Measurements from ENCODE around the gene KIF14.
"Not testable (repeated sequence)": the region's sequence is repeated elsewhere in the genome, so short reads cannot be mapped to it uniquely, and the experiment has no call there.

The KIF14 gene

DNA sequence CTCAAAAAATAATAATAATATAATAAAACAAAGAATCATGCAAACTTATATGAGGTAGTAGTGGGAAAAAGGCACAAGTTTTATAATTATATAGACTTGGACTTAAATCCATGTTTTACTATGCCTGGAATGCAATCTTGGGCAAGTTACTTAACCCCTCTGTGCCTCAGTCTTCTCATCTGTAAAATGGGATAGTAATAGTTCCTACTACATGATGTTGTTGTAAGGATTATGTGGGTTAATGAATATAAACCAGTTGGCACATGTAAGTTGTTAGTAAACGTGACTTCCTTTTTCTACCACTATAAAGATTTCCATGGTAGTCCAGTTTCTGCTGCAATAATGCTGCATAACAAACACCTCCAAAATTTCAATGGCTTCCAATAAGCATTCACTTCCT is 10.8 kb upstream of the KIF14 start:
- TF ChIP-seq, protein P1, sequence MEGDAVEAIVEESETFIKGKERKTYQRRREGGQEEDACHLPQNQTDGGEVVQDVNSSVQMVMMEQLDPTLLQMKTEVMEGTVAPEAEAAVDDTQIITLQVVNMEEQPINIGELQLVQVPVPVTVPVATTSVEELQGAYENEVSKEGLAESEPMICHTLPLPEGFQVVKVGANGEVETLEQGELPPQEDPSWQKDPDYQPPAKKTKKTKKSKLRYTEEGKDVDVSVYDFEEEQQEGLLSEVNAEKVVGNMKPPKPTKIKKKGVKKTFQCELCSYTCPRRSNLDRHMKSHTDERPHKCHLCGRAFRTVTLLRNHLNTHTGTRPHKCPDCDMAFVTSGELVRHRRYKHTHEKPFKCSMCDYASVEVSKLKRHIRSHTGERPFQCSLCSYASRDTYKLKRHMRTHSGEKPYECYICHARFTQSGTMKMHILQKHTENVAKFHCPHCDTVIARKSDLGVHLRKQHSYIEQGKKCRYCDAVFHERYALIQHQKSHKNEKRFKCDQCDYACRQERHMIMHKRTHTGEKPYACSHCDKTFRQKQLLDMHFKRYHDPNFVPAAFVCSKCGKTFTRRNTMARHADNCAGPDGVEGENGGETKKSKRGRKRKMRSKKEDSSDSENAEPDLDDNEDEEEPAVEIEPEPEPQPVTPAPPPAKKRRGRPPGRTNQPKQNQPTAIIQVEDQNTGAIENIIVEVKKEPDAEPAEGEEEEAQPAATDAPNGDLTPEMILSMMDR (IDR thresholded peaks at IDR 0.05; ENCODE audit: low read depth, low read length, missing control alignments): no peak
- no peak overlapping the region for H3K4me3 ChIP-seq (ENCODE audit: low read depth, low read length)
- DNase-seq (ENCODE audit: low read depth): no peak

DNA sequence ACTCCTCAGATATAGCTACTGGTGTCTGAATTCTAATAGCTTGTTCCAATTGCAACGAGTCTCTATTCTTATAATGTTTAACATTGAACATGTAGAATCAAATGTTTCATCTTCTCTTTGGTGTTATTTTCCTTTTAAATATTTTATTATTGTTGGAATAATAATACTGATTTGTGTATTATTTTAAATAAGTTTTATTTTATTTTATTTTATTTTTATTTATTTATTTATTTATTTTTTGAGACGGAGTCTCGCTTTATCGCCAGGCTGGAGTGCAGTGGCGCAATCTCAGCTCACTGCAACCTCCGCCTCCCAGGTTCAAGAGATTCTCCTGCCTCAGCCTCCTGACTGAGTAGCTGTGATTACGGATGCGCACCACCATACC is 10.0 kb upstream of the KIF14 start:
- not testable (repeated sequence) for DNase-seq (ENCODE audit: low read depth)

DNA sequence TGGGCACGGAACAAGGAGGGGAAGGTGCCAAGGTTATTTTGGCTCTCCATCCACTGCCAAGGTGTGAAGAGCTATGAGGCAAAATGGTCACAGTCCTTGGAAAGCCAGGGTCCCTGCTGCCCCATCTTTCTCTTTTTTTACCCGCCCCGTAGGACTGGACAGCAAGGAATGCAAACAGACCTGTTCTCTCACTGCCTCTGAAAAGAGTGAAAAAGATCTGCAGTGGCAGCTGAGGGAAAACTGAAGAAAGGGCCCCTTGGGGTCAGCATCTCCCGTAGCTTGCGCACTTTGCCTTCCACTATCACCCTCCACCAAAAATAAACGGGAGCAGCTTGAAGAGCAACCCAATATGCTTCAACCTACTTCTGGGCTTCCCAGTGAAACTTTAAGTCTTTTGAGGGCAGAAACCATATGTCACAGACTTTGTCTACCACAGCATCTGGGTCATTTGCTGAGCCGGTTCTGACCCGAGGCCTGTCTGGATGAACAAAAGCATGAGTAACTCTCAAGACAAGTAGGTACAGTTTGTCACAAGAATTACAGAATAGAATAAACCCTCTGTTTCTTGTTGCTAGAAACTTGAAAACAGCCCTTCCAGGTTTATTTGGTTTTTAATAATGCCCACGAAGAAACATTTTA is 9.4 kb upstream of the KIF14 start:
- no peak for DNase-seq (ENCODE audit: low read depth)
- TF ChIP-seq, protein P1 (IDR thresholded peaks at IDR 0.05; ENCODE audit: low read depth, low read length, missing control alignments): no peak
- no peak overlapping the region for H3K4me3 ChIP-seq (ENCODE audit: low read depth, low read length)

More for the DNA sequence above, 10.0 kb upstream of the KIF14 start:
- not testable (repeated sequence) for H3K4me3 ChIP-seq (ENCODE audit: low read depth, low read length)

DNA sequence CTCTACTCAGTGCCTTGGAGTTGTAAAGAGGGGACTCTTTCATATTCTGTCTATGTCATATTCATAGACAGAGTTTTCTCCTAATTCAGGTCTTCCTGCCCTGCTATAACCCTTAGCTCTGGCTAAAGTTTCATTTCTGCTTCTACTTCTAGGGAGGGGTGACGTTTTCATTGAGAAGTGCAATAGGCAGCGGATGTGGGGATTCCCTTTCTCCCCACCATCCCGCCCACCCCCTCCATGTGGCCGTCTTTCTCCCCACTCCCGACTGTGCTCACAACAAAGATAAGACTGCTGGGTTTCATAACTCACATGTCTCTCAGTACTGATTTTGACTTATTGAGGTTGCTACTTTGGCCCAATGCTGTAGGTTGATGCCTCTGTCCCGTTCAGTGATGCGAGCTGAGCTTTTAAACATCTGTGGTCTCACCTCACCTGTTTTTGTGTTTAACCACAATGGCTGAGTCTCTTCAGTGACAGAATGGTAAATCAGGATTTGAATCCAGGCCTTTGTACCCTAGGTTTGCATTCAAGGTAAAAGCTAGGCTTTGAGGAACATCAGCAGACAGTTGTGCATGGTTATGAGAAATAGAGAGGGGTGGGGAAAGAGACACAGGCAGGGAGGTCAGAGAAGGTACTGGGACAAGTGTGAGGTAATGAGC is 7.8 kb upstream of the KIF14 start:
- H3K4me3 ChIP-seq (ENCODE audit: low read depth, low read length): peak overlapping the region; percentile 46
- peak; percentile 78 for DNase-seq (ENCODE audit: low read depth)
- TF ChIP-seq, protein P1 (IDR thresholded peaks at IDR 0.05; ENCODE audit: low read depth, low read length, missing control alignments): no peak

DNA sequence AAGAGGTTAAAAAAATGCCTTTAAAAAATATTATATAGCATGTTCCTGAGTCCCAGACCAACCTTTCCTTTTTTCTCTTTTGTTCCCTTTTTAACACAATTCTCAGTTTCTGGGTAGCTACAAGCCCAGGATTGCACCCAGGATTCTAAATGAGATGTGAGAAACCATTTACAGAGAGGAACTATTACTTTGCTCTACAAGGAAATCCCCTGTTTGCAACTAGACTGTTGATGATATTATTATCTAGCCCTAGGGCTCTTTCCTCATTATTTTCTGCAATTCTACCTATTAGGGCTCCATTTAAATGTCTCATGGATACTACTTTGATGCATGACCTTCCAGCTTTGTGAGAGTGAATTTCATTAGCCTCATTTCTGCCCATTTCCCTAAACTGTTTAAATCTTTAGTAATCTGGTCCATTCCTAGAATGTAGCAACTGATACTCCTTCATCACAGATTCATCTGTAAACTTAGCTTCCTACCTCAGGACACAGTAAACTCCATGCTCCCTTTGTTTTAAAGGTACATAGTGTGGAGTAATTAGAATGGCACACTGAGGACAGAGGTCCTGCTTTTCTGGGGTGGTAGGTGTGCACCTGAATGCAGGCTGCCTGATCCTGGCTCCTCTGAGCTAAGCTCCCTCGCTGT is 7.1 kb upstream of the KIF14 start:
- H3K4me3 ChIP-seq (ENCODE audit: low read depth, low read length): peak overlapping the region; percentile 46
- TF ChIP-seq, protein P1 (IDR thresholded peaks at IDR 0.05; ENCODE audit: low read depth, low read length, missing control alignments): no peak
- no peak for DNase-seq (ENCODE audit: low read depth)

DNA sequence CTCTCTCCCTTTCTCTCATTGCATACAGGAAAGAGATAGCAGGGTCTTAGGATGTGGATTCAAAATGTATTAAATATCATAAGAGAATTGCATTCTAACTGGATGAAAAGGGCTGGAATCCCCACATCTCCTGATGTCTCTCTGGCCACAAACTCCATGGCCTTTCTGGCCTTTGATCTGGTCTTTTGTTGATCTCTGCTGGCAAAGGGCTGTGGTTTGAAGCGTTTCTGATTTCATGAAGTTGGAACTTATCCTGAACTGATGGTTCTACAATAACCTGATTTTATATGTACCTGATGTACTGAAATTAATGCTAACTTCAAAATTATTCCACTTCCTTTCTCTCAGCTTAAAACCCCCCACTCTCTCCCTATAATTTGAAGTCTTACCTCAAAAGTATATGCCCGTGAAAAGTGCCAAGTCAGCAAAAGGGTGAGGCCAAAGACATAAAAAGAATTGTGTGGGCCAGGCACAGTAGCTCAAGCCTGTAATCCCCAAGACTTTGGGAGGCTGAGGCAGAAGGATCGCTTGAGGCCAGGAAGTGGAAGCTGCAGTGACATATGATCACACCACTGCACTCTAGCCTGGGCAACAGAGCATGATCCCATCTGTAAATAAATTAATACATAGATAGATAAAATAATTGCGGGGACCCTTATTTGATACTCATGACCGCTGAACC is 6.4 kb upstream of the KIF14 start:
- DNase-seq (ENCODE audit: low read depth): no peak
- H3K4me3 ChIP-seq (ENCODE audit: low read depth, low read length): no peak overlapping the region
- TF ChIP-seq, protein P1 (IDR thresholded peaks at IDR 0.05; ENCODE audit: low read depth, low read length, missing control alignments): no peak

DNA sequence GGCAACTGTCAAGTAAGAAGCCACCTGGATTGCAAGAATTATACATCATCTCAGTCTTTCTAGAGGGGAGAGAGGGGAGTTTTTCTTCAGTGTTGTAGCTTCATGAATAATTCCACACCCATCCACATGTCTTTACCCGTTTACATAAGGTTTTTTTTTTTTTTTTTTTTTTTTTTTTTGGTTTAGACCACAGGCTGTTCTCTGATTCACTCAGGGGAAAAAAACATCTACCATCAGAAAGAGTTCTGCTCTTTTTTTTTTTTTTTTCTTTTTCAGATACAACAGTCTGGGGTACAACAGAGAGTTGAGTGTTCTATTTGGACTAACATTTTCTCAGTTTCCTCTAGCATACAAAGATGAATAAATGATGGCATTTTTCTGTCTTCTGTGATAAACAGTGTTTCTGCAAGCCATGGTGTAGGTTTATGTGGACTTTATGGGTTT is 4.9 kb upstream of the KIF14 start:
- no peak overlapping the region for H3K4me3 ChIP-seq (ENCODE audit: low read depth, low read length)
- TF ChIP-seq, protein P1 (IDR thresholded peaks at IDR 0.05; ENCODE audit: low read depth, low read length, missing control alignments): no peak
- DNase-seq (ENCODE audit: low read depth): peak; percentile 63

Data from GM12864 (cell line).